T-helper 1 cell treated with Interleukin-12 subunit alpha and Interleukin-12 subunit beta and Interleukin-4 antibody, amounts not matched to agents 30 μg/mL and 1 μg/mL, for 36 hours (primary cell): ENCODE measurements around the gene MAML2.

Experiments
- H3K27ac Mint-ChIP-seq: one replicate; pipeline ENCODE4 v1.8.0; 2021; ENCODE audit warnings: mild to moderate bottlenecking, mixed read lengths
- H3K27me3 Mint-ChIP-seq: one replicate; pipeline ENCODE4 v1.8.0; 2021; ENCODE audit warnings: low read depth, mixed read lengths
- H3K36me3 Mint-ChIP-seq: one replicate; pipeline ENCODE4 v1.8.0; 2021; ENCODE audit warnings: low read depth, mixed read lengths
- H3K4me1 Mint-ChIP-seq: one replicate; pipeline ENCODE4 v1.8.0; 2021; ENCODE audit warnings: low read depth, mixed read lengths
- H3K4me3 Mint-ChIP-seq: one replicate; pipeline ENCODE4 v1.8.0; 2021; ENCODE audit warnings: mild to moderate bottlenecking, moderate library complexity, mixed read lengths
- H3K9me3 Mint-ChIP-seq: one replicate; pipeline ENCODE4 v1.8.0; 2021; ENCODE audit warnings: mixed read lengths

Gene MAML2

GRCh38 chr11:96016978-96017502 lies 326.0 kb downstream of the MAML2 start:
- Mint-ChIP-seq H3K27me3 (no peaks in the 10 kb centered on the region), H3K4me3 (no peak overlapping the region), H3K36me3 (no peaks in the 10 kb centered on the region), H3K27ac (no peak overlapping the region), H3K4me1 (peaks cover 39% of the 10 kb centered on the region), H3K9me3 (no peaks in the 10 kb centered on the region)

- Mint-ChIP-seq H3K36me3 (no peaks in the 10 kb centered on the region), H3K27ac (no peak overlapping the region), H3K4me1 (peaks cover 42% of the 10 kb centered on the region), H3K9me3 (no peaks in the 10 kb centered on the region), H3K4me3 (no peak overlapping the region), H3K27me3 (no peaks in the 10 kb centered on the region)
Measured at GRCh38 chr11:96015906-96016565, 327.0 kb downstream of the MAML2 start.

- no peaks in the 10 kb centered on the region for H3K9me3 Mint-ChIP-seq
- H3K4me1 Mint-ChIP-seq: peaks cover 42% of the 10 kb centered on the region
- no peaks in the 10 kb centered on the region for H3K36me3 Mint-ChIP-seq
- H3K27ac Mint-ChIP-seq: peak overlapping the region; percentile 67
- no peaks in the 10 kb centered on the region for H3K27me3 Mint-ChIP-seq
- H3K4me3 Mint-ChIP-seq: peak overlapping the region; percentile 53
Measured at GRCh38 chr11:96014217-96014616, 328.8 kb downstream of the MAML2 start.

DNA sequence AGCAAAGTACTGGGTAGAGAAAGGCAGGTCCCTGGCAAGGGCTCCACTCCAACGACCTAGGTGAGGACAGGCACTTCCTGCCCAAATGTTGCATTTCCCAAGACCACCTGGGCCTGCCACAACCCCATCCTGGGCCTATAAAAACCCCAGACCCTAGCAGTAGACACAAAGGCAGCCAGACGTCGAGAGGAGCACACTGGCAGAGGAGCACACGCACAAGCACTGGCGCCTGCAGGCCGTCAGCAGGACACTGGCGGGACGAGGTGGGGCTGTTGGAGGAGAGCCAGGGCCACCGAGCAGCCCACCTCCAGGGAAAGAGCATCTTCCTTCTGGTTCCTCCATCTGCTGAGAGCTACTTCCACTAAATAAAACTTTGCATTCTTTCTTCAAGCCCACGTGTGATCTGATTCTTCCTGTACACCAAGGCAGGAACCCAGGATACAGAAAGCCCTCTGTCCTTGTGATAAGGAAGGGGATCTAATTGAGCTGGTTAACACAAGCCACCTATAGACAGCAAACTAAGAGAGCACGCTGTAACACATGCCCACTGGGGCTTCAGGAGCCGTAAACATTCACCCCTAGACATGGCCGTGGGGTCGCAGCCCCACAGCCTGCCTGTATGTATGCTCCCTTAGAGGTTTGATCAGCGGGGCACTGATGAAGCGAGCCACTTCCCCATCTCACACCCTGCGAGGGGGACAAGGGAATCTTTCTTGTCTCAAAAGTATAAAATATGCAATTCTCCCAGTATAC lies 329.4 kb downstream of the MAML2 start:
- Mint-ChIP-seq H3K9me3 (no peaks in the 10 kb centered on the region), H3K27ac (peak overlapping the region; percentile 67), H3K27me3 (no peaks in the 10 kb centered on the region), H3K4me3 (peak overlapping the region; percentile 53), H3K4me1 (peaks cover 42% of the 10 kb centered on the region), H3K36me3 (no peaks in the 10 kb centered on the region)

- no peaks in the 10 kb centered on the region for H3K27me3 Mint-ChIP-seq
- H3K4me3 Mint-ChIP-seq: peak overlapping the region; percentile 21
- H3K9me3 Mint-ChIP-seq: no peaks in the 10 kb centered on the region
- H3K36me3 Mint-ChIP-seq: no peaks in the 10 kb centered on the region
- peak overlapping the region; percentile 45 for H3K27ac Mint-ChIP-seq
- peaks cover 42% of the 10 kb centered on the region for H3K4me1 Mint-ChIP-seq
Measured at GRCh38 chr11:96012086-96012824, 330.7 kb downstream of the MAML2 start.

GRCh38 chr11:96010683-96011082 lies 332.3 kb downstream of the MAML2 start:
- H3K27me3 Mint-ChIP-seq: no peaks in the 10 kb centered on the region
- H3K27ac Mint-ChIP-seq: no peak overlapping the region
- H3K4me3 Mint-ChIP-seq: no peak overlapping the region
- no peaks in the 10 kb centered on the region for H3K9me3 Mint-ChIP-seq
- no peaks in the 10 kb centered on the region for H3K36me3 Mint-ChIP-seq
- peaks cover 38% of the 10 kb centered on the region for H3K4me1 Mint-ChIP-seq

DNA sequence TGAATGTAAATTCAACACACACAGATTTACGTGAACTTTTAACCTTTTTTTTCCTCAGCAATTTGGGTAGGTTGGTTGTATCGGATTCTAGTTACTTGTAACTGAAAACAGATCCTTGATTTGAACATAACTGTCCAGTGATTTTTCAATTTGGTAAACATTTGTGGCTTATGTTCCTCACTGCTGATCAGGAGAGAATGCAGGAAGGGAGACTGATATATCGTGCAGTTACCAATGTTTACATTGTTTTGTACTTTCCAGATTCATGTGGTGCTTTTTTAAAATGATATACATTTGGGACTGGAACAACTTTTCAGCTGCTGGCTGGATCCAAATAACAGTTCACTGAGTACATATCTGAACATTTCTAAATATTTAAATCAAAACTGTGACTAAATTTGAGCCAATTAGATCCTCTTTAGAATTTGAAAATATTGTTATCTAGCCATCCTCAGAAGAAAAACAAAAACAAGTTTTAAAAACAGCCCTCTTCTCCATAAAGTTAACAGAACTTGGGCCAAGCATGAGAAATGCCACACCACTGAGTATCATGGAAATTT lies 334.8 kb downstream of the MAML2 start:
- Mint-ChIP-seq H3K4me1 (peaks cover 14% of the 10 kb centered on the region), H3K9me3 (no peaks in the 10 kb centered on the region), H3K36me3 (peaks cover 2% of the 10 kb centered on the region), H3K27me3 (no peaks in the 10 kb centered on the region), H3K27ac (no peak overlapping the region), H3K4me3 (no peak overlapping the region)

DNA sequence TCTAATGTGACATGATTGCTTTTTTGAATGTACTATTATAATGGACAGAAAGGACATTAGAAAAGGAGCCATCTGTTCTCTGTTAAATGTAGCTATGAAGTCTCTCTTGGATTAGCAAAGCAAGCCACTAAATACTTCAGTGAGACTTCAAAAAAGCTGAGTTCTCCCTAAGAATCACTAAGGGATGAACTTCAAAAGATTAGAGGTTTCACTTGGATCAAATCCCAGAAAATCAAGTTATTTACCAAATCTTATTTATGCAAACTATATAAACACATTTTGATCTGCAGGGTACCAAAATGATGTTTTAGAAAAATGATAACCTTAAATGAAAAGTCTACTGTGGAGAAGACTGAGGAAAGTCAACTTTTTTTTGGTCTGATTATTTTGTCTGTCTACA lies 337.0 kb downstream of the MAML2 start:
- Mint-ChIP-seq H3K36me3 (peaks cover 4% of the 10 kb centered on the region), H3K27ac (no peak overlapping the region), H3K4me3 (no peak overlapping the region), H3K9me3 (peaks cover 4% of the 10 kb centered on the region), H3K4me1 (no peaks in the 10 kb centered on the region), H3K27me3 (no peaks in the 10 kb centered on the region)

GRCh38 chr11:96004862-96005261 lies 338.1 kb downstream of the MAML2 start:
- no peak overlapping the region for H3K4me3 Mint-ChIP-seq
- no peaks in the 10 kb centered on the region for H3K4me1 Mint-ChIP-seq
- H3K36me3 Mint-ChIP-seq: peaks cover 4% of the 10 kb centered on the region
- peaks cover 4% of the 10 kb centered on the region for H3K9me3 Mint-ChIP-seq
- no peak overlapping the region for H3K27ac Mint-ChIP-seq
- no peaks in the 10 kb centered on the region for H3K27me3 Mint-ChIP-seq

DNA sequence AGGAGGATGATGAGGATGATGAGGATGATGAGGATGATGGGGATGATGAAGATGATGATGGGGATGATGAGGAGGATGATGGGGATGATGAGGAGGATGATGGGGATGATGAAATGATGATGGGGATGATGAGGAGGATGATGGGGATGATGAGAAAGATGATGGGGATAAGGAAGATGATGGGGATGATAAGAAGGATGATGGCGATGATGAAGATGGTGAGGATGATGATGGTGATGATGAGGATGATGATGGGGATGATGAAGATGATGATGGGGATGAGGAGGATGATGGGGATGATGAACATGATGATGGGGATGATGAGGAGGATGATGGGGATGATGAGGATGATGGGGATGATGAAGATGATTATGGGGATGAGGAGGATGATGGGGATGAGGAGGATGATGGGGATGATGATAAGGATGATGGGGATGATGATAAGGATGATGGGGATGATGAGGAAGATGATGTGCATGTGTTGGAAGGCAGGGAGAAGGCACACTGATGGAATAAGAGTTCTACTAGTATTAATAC lies 340.2 kb downstream of the MAML2 start:
- Mint-ChIP-seq H3K27me3 (no peaks in the 10 kb centered on the region), H3K9me3 (peaks cover 4% of the 10 kb centered on the region), H3K36me3 (peaks cover 4% of the 10 kb centered on the region), H3K27ac (no peak overlapping the region), H3K4me1 (no peaks in the 10 kb centered on the region), H3K4me3 (no peak overlapping the region)

- no peaks in the 10 kb centered on the region for H3K27me3 Mint-ChIP-seq
- H3K36me3 Mint-ChIP-seq: peaks cover 4% of the 10 kb centered on the region
- no peak overlapping the region for H3K4me3 Mint-ChIP-seq
- H3K4me1 Mint-ChIP-seq: no peaks in the 10 kb centered on the region
- no peak overlapping the region for H3K27ac Mint-ChIP-seq
- peaks cover 4% of the 10 kb centered on the region for H3K9me3 Mint-ChIP-seq
Measured at GRCh38 chr11:96002339-96002738, 340.7 kb downstream of the MAML2 start.

DNA sequence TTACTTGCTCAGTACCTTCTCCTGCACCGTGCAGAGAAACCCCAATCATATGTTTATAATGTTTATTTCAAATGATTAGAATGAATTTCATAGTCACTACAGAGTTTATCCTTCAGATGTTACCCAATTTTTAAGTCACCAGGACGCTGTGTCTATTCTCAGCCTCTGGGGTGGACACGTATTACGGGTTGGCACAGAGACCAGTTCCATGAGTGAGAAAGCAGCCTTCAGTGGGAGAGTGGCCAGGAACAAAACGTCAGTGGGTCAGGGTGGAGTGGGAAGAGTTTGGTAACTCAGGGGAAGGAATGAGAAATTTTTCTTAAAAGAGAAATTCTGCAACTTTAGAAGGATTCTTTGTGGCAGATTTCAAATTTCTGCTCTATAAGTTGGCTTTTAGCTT lies 342.0 kb downstream of the MAML2 start:
- H3K27me3 Mint-ChIP-seq: no peaks in the 10 kb centered on the region
- no peaks in the 10 kb centered on the region for H3K4me1 Mint-ChIP-seq
- H3K4me3 Mint-ChIP-seq: no peak overlapping the region
- peaks cover 4% of the 10 kb centered on the region for H3K9me3 Mint-ChIP-seq
- H3K27ac Mint-ChIP-seq: no peak overlapping the region
- H3K36me3 Mint-ChIP-seq: peaks cover 4% of the 10 kb centered on the region

DNA sequence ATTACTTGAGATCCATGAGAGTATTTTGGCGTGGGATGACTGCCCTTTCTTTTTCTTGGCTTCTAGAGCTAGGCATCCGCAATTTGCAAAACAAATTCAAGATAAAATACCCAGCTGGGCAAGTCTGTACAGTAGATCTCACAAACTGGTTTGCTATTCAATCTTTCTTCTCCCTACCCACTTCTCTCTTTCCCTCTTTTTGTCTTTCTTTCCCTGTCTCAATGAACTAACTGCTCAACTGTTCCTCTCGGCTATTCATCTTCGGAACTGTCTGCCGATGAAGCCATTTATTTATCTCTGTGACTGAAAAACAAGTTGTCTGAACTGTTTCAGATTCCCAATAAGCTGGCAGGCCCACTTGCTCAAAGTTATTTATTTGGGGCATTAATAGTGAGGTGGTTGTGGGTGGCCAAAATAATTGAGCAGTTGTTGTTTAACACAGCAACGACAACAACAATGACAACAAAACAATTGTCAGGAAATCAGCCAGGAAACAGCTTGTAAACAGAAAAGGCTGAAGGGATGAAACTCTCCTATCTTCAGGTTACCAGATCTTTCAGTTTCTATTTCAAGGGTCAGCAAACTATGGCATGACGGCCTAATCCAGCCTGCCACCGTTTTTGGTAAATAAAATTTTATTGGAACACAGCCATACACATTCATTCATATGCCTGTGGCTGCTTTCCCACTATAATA lies 343.1 kb downstream of the MAML2 start:
- peaks cover 4% of the 10 kb centered on the region for H3K36me3 Mint-ChIP-seq
- no peaks in the 10 kb centered on the region for H3K4me1 Mint-ChIP-seq
- no peak overlapping the region for H3K4me3 Mint-ChIP-seq
- H3K27ac Mint-ChIP-seq: no peak overlapping the region
- peaks cover 4% of the 10 kb centered on the region for H3K9me3 Mint-ChIP-seq
- no peaks in the 10 kb centered on the region for H3K27me3 Mint-ChIP-seq
